Hepatic stellate cell (primary cell): ENCODE data around the gene FAM222A.

Source experiments
- DNase-seq: peaks from one replicate; pipeline ENCODE4 v3.0.0; 2011; ENCODE audit warnings: low spot score

FAM222A gene

DNA sequence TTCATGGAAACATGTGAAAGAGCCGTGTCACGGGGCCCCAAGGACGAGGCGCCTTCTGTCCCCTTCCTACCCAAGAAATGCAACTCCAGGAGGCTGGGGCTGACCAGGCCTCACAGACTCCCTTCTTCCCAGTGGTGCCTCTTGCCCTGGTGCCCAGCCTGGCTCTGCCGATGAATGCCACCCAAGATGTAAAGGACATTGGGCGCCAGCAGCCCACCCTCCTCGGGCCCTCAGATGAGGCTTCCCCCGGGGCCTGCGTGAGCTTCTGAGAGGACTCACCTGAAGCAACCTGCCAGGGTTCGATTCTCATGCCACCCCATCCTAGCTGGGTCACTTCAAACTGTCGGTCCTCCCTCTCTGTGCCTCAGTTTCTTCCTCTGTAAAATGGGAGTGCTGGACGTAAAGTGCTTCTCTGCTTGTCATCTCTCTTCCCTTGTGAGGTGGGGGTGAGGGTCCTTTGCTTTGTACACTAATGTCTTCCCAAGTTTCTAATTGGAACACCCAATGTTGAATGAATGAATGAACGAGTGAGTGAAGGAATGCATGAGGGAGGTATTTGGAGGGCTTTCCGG, 10.8 kb downstream of the FAM222A start:
- DNase-seq: no peak

DNA sequence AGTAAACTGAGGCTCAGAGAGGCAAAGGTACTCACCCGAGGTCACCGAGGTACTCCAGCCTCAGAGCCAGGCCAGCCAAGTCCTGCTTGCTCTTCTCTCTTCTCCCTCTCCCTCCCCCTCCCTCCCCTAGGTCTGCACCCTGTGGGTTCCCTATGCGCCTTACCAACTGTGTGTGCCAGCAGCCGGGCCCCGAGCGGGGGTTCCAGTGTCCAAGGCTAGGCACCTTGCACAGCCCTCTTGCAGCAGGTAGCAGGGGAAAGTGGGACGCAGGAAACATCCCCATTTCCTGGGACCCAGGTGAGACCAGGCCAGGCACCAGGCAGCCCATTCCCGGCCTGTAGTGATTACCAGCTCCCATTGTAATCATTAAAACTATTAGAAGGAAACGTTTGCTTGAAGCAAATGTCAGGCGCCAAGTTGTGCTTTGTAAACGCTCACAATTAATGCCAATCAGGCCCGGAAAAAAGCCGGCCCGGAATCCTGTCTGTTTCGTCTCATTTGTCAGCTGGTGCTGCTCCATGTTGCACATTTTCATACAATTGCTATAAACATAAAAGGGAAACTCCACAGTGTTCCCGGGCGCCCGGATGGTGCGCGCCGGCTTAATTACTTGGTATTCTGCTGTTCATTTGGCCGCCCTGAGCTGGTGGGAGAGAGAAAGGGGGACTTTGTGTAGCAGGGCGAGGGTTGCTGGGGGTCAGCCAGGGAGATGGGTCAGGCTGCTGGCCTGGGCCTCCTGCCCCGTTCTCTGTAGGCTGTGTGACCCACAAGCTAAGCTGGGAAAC, 11.9 kb downstream of the FAM222A start:
- DNase-seq: no peak

DNA sequence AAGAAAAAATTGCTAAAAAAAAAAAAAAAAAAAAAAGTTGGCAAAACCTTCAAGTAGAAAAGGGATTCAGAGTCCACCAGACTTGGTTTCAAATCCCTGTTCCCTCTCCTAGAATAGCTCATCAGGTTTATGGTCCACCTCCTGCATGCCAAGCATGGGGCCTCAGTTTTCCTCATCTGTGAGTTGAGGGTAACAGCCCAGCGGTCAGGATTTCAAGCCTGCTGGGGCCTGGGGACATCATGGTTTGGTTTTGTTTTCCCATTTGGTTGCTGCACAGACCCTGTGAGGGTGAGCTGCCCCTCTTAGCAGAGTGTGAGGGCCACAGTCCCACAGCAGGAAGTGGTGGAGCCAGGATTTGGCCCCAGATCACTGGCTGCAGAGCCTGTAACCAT, 12.5 kb downstream of the FAM222A start:
- no peak for DNase-seq

DNA sequence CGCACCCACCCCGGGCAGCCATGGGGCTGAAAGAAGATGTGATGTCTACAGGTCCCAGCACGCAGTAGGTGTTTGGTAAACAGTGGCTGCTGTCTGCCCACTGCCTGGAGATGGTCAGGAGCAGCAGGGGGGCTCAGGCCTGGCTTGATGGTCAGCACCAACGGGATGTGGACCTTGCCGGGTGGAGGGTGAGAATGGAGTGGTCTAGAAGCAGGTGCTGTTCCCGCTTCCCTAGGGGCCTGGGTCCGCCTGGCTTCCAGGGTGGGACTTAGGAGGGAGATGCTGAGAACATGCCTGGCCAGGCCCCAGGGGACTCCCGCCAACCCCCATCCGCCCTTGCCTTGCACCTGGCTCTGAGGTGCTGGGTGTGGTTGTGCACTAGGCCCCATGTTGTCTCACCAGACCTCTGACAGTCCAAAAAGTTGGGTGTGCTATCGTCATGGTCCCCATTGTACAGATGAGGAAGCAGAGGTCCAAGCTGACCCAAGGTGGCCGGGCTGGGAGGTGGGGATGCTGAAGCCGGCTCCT, 12.9 kb downstream of the FAM222A start:
- DNase-seq: no peak

- DNase-seq: no peak
Observed at GRCh38 chr12:109727039-109727723, 13.6 kb downstream of the FAM222A start.

DNA sequence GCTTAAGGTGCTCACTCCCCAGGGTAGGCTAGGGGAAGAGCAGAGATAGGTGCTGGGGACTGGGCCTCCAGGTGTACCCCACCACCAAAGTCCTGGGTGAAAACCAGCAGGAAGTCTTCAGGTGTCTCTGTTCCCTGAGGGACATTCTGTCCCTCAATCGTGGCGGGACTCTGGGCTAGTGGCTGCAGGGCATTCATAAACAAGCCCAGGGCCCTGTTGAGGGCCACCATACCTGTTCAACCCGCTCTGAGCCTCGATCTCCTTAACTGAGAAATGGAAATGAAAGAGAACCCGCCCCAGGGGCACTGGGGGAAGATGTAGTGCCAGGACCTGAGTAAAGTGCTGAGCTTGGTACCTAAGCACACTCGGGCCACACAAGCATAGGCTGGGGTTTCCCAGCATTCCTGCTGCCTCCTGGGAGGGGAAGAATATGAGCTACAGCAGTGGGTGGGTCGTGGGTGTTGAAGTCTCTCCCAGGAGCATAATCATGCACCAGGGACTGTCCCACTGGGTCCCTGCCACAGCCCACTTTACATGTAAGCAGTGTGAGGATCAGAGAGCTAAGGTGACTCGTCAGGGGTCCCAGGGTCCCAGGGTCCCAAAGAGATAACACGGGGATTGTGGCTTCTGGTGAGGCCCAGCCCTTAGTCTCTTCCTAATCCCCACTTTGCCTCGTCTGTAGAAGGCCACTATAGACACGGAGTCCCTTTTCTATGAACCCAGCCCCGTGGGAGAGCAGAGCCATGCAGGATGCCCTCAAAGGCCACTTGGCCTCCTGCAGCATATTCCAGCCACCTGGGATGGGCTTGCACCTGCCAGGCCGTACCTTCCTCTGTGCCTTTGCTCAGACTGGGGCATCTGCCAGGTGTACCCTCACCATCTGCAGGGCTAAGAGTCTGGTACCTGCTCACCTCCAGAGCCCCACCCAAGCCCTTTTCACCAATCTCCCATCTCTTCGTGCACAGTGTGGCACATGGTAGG, 14.4 kb downstream of the FAM222A start:
- no peak for DNase-seq

GRCh38 chr12:109728921-109729320, 15.3 kb downstream of the FAM222A start:
- no peak for DNase-seq

GRCh38 chr12:109729371-109729781, 15.8 kb downstream of the FAM222A start:
- no peak for DNase-seq

GRCh38 chr12:109729801-109730200, 16.2 kb downstream of the FAM222A start:
- DNase-seq: no peak

GRCh38 chr12:109730306-109731145, 16.9 kb downstream of the FAM222A start:
- no peak for DNase-seq

DNA sequence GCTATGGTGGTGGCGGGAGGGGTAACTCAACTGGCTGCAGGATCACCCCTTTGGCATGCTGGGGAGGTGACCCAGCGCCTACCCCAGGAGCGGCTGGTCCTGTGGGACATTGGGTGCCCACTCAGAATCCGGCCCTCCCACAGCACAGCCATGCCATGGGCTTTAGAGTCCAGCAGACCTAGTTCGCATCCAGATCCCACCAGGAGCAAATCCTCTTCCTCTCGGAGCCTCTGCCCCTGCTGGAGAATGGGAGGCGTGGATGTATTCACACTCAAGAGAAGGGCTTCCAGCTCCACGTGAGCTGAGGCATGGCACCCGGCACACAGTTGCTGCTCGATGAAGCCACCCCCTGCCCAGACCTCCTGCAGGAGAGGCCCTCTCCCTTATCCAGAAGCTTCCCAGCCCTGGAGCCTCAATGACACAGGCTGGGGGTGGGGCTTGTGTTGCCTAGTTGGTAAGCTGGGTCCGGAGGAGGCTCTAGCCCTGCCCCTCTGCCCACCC, 17.7 kb downstream of the FAM222A start:
- no peak for DNase-seq

DNA sequence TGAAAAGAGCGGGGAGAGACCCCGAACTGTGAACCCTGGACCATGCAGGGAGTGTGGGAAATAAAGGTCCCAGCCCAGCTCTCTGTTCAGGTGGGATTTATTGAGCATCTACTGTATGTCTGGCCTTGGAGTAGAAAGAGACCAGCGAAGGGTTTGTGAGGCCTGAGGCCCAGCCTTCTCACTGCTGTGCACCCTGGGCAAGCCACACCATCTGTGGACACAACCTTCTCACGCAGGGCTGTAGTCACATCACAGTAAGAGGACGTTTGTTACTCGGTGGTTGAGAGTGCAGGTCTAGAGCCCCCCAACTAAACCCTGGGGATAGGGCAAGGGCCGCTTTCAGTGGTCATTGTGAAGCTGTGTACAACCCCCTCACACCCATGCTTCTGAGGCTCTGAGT, 18.2 kb downstream of the FAM222A start:
- DNase-seq: no peak

DNA sequence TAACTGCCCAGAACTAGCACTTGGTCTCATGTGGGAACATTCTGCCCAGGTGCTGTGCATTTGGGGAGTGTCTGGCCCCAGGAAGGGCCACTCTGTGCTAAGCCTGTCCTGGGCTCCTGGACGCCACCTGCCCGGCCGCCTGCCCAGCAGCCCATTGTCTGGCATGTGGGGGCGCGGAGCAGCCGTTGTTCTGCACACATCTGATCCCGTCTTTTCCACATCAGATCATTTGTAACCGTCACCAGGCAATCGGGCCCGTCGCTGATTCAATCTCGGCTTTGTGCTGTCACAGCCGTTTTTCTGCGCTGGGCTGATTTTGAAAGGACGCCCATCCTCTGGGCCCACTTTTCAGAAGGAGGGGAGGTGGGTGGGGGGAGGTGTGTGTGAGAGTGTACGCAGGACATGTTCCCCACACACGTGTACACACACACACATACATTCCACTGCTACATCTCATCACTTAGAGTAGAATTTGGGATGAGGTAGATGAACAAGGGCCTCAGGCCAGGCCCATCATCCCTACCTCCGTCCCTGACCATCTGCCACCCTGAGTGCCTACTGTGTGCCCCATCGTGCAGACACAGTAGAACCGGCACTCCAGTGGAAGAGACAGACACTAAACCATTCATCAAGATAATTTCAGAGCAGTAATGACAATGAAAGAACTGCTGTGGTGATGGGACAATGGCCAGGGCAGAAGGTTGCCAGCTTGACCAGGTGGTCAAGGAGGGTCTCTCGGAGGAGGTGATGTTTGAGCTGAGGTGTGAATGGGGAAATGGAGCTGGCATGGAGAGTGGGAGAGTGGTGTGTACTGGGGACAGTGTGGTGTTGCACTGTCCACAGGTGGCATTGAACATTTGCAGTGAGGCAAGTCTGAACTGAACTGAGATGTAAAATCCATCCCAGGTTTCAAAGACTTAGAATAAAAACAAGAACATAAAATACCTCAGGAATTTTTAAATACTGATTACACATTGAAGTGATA, 19.0 kb downstream of the FAM222A start:
- DNase-seq: no peak

DNA sequence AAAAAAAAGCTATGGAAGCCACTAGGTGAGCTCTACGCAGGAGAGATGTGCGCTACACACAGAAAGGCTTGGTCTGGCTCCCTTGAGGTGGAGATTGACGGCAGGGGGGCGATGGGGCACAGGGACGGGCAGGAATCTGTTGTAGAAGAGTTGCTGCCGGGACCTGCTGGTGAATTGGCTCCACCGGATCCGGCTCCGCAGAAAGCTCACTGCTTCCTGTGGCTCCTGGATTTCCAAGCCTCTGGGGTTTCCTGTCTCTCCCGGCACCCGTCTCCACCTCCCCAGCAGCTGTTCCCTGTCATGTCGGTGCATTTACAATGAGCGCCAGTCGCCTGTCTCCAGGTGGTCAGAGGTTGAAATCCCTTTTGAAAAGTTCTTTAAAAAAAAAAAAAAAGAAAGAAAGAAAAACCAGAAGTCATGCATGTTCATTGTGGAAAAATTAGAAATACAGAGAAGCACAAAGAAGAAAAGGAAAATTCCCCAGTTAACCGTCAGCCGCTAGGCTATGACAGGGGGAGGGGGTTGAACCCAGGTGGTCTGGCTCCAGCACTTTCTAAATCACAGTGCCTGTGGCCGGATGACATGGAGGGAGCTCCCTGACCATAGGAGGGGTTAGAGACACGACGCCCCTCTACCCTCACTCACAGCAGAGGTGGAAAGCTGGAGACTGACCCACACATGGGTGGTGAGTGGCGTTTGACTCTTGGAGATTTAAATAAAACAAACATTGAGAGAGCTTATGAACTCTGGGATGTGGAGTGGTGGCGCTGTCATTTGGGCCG, 20.8 kb downstream of the FAM222A start:
- peak; percentile 43 for DNase-seq

DNA sequence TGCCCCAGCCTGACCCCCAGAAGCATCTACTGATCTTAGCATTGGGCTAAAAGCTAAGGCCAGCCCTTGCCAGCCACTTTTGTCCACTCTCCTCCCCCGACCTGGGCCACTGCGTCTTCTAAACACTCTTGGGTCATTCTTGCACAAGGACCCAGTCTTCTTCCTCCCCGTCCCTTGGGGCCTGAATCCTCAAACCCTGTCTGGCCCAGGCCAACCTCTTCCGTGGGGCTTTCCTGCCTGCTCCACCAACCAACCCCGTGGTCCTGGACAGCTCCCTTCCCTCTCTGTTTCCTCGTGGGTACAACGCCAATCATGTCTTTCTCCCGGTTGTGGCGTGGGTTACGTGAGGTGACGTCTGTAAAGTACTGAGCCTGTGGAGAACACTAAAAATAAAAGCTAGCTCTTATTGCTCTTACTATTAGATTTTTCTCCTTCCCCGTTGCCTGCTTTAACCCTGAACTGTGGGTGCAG, 21.5 kb downstream of the FAM222A start:
- no peak for DNase-seq

DNA sequence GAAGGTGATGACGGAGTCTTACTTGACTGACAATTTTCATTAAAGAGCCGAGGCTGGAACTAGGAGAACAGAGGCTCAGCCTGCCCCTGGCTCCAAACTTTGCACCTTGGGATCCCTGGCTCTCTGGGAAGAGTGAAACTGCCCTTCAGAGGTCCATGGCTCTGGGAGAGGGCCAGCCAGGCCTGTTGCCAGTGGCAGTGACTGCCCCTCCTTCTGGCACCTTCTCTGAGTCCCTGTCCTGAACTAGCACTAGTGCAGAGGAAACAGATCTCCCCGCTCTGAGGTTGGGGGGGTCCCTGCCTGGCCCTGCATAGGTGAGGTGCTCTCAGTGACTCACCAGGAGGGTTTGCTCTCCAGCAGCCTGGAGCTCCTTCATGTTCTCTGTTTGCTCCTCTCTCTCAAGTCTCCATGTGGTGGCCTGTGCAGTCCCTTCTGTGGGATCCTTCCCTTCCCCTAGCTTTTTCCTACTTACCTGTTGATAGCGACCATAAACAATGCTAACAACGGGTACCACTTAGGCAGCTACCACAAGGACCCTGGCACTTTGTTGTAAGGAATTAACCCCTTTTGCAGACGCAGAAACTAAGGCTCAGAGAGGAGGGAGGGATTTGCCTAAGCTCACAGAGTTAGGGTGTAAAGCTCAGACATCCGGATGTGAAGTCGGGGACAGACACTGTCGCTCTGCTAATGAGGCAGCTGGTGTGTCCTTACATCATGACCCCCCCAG, 22.4 kb downstream of the FAM222A start:
- DNase-seq: no peak

DNA sequence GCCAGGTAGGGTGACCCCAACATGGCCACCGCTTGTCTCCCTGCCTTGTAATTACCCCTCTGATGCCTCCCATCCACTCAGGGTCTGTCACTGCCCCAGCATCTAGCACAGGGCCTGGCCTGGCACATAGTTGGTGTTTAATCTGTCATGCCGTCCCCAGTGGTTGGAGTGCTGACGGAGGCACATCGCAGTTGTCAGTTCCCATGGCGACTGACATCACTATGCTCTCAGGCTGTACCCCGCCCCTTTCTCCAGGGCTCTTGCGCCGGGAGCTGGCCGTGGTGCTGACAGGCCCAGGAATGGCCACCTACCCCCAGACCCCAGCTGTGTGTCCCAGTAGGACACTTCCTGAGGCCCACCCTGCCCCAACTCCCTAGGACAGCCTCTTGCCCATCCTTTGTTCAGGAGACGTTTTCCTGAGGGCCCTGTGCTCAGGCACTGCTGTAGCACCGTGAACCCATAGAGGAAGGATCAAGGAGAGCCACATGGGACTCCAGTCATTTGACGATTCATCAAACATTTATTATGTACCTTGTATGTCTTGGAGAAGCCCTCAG, 23.0 kb downstream of the FAM222A start:
- peak; percentile 59 for DNase-seq

- DNase-seq: no peak
Observed at GRCh38 chr12:109737126-109737525, 23.5 kb downstream of the FAM222A start.
